Measurements from ENCODE around the gene FILIP1L. TPM values are rescaled to one million over a fixed set of nuclear protein-coding genes. Genes with fewer than 3 reads are reported as not detected.
A peak's percentile ranks its signal among the peaks of the same experiment; 100 is the strongest.

Gene FILIP1L
- total and polyA plus RNA-seq, 12 donors = 5.3 to 33.2 (median 17.4) TPM

DNA sequence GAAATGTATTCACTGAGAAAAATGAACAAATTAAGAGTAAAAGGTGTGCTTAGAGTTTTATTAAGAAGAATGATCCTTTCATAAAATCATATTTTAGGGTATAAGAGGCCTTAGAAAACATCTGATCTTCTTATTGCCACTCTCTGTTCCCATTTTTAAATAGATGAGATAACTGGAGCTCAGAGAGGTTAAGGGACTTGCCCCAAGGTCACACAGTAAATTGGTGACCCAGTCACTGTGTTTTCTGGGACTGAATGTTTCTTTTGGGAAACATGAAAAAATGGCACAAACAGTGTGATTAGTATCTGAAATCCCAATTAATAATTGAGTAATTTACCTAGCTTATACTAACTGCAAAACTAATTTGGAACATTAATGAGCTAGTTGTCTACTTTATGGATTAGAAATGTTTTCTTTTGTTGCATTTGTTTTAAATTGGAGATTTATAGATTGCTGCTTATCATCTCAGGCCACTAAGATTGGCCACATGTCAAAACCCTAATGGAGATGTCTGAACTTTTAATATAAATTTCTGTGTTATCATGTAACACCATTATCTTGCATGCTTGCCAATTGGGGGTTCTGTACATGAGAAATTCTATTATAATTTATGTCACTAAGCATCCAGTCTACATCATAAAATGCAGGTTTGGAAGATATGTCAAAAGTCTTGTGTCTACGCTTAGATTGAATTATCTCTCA lies 231.7 kb downstream of the FILIP1L start:
- intact Hi-C loops (cut with DNase I) = no loop called here
- H3K27ac ChIP-seq = peak overlapping the region in 2 of 5 donors; percentile 27 to 61

DNA sequence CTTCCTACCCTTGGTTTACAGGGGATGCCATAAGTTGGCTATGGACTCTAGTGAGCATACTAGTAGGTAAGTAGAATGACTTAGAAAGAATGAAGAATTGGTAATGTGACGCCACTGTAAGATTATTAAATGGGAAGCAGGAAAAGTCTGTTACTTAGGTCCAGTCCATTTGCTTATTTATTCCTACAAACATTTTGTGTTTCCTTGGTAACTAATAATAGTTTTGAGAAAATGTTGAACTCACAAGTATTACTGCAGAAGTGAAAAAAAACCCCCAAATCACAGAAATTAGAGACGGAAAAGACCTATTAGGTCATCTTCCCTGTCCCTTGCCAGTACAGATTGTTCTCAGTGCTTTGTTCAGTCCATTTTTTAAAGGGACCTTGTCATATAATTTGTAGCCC lies 233.2 kb downstream of the FILIP1L start:
- Histone ChIP-seq H3K36me3 (replicated peaks in 1 of 2) (no peaks in the 10 kb centered on the region), H3K9me3 (replicated peaks in 1 of 3) (no peaks in the 10 kb centered on the region), H3K27ac (peak overlapping the region in 4 of 5 donors; percentile 4 to 80 (median 64)), H3K4me1 (replicated peaks in 1 of 2) (peaks cover 20 to 38% of the 10 kb centered on the region in 2 donors), H3K4me3 (no peak overlapping the region), H3K27me3 (no peaks in the 10 kb centered on the region)
- TF ChIP-seq POLR2A (IDR thresholded peaks at IDR 0.05) = no peak
- TF ChIP-seq, protein P1, sequence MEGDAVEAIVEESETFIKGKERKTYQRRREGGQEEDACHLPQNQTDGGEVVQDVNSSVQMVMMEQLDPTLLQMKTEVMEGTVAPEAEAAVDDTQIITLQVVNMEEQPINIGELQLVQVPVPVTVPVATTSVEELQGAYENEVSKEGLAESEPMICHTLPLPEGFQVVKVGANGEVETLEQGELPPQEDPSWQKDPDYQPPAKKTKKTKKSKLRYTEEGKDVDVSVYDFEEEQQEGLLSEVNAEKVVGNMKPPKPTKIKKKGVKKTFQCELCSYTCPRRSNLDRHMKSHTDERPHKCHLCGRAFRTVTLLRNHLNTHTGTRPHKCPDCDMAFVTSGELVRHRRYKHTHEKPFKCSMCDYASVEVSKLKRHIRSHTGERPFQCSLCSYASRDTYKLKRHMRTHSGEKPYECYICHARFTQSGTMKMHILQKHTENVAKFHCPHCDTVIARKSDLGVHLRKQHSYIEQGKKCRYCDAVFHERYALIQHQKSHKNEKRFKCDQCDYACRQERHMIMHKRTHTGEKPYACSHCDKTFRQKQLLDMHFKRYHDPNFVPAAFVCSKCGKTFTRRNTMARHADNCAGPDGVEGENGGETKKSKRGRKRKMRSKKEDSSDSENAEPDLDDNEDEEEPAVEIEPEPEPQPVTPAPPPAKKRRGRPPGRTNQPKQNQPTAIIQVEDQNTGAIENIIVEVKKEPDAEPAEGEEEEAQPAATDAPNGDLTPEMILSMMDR (IDR thresholded peaks at IDR 0.05) = no peak
- no peak for DNase-seq
- 32 to 47% (median 38%) methylated on average over 2 of the region's 2 CpGs for WGBS, 4 donors
- intact Hi-C loops (cut with DNase I) = no loop called here

More for the DNA sequence above, 231.7 kb downstream of the FILIP1L start:
- DNase-seq = no peak
- Histone ChIP-seq H3K4me3 (no peak overlapping the region), H3K9me3 (replicated peaks in 1 of 3) (no peaks in the 10 kb centered on the region), H3K4me1 (replicated peaks in 1 of 2) (peaks cover 20 to 38% of the 10 kb centered on the region in 2 donors), H3K27me3 (no peaks in the 10 kb centered on the region), H3K36me3 (replicated peaks in 1 of 2) (no peaks in the 10 kb centered on the region)
- 67 to 86% (median 80%) methylated on average over 1 of the region's 1 CpG for WGBS, 4 donors
- TF ChIP-seq, protein P1 (IDR thresholded peaks at IDR 0.05) = no peak
- no peak for TF ChIP-seq POLR2A (IDR thresholded peaks at IDR 0.05)

DNA sequence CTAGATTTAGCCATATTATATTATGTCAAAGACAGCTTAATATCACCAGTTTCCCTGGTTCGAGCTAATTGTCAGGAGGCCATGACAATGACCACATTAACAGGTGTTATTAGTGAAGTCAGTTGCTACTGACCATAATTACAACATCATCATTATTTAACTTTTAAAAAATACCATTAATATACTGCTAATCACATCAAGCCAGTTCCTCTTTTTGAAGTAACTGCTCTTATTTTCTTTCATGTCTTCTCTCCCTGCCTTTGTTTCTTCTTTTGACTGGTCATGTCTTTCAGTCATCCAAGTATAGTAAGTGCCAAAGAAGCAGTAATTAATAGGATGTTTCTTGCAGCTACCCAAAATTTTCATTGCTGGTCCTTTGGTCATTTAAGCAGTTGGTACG lies 235.0 kb downstream of the FILIP1L start:
- Histone ChIP-seq H3K9me3 (replicated peaks in 1 of 3) (no peaks in the 10 kb centered on the region), H3K27ac (no peak overlapping the region), H3K4me3 (no peak overlapping the region), H3K36me3 (replicated peaks in 1 of 2) (no peaks in the 10 kb centered on the region), H3K27me3 (no peaks in the 10 kb centered on the region), H3K4me1 (replicated peaks in 1 of 2) (peaks cover 17 to 43% of the 10 kb centered on the region in 2 donors)
- no peak for DNase-seq
- 96 to 100% (median 98%) methylated on average over 2 of the region's 2 CpGs for WGBS, 4 donors
- no peak for TF ChIP-seq POLR2A (IDR thresholded peaks at IDR 0.05)
- TF ChIP-seq, protein P1 (IDR thresholded peaks at IDR 0.05) = no peak
- intact Hi-C loops (cut with DNase I) = no loop called here

DNA sequence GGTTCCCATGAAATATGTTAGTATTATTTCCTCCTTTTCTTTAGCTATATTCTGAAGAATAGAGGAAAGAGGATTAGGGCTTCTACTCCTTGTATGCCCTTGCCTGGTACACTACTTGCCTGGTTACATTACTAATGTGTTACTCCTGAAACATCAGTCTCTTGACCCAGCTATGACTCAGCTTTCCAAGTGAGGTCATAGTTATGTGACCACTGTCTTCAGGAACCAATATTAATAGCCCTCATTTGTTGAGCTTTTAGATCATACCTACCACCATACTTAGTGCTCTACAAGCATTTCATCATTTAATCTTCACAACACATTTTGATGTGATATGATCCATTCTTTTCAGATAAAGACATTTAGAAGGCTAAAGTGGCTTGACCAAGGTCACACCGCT lies 236.3 kb downstream of the FILIP1L start:
- no peaks in the 10 kb centered on the region for H3K9me3 ChIP-seq (replicated peaks in 1 of 3)
- intact Hi-C loops (cut with DNase I) = no loop called here
- peak in 1 of 2 donors; percentile 15 for TF ChIP-seq POLR2A (IDR thresholded peaks at IDR 0.05)
- TF ChIP-seq, protein P1 (IDR thresholded peaks at IDR 0.05) = no peak
- H3K4me1 ChIP-seq (replicated peaks in 1 of 2) = peaks cover 18 to 48% of the 10 kb centered on the region in 2 donors
- no peaks in the 10 kb centered on the region for H3K27me3 ChIP-seq
- no peak overlapping the region for H3K4me3 ChIP-seq
- peak overlapping the region in 1 of 5 donors; percentile 38 for H3K27ac ChIP-seq
- H3K36me3 ChIP-seq (replicated peaks in 1 of 2) = no peaks in the 10 kb centered on the region
- DNase-seq = peak in 2 of 7 donors; percentile 16 to 23
- WGBS, 4 donors = 90 to 97% (median 94%) methylated on average over 1 of the region's 1 CpG

Measured in adrenal gland (tissue), 12 donors.